ENCODE results near the gene VPS52. TPM values are rescaled to one million over a fixed set of nuclear protein-coding genes. Genes with fewer than 3 reads are reported as not detected.

The VPS52 gene
- total and polyA plus RNA-seq, 9 of the 15 experiments (the other 6 are each of a cell fraction or from before 2014, with no cell fraction given) = 24.4 to 103 (median 40.2) TPM

DNA sequence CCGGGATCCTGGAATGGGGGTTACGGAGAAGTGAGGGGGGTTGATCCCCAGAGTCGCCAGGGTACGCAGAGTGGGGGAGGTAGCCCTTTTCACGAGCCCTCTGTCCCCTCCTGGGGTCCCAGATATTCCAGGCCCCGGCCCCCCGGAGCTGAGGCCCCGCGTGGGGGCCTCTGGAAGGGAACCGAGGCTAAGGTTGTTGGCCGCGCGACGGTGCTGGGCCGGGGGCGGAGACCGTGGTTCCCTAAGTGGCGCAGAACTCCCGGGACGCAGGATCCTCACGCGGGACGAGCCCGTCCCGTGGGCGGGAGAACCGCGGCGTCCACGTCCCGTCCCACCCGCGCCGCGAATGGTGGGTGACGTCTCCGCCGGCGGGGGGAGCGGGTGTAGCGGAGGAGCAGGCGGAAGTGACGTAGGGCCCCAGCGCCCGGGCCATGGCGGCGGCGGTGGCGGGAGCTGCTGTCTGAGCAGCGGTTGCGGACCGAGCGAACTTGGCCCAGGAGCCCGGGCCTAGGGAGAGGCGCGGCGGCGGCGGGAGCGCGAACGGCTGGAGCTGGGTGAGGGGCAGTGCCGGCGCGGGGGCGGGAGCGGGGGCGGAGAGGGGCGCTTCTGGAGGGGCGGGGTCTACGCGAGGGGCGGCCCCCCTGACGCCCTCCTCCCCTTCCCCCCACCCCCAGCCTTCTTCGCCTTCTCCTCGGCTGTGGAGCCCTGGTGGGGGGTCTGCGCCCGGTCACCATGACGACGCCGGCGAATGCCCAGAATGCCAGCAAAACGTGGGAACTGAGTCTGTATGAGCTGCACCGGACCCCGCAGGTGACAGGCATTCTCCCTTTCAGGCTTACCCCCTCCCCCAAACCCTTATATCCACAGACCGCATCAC is 63.3 kb downstream of the VPS52 start, which contains the start of gene RING1 (continued):
- TF ChIP-seq PTRF (tag; IDR thresholded peaks at IDR 0.05) (no peak), ZNF143 (CRISPR knock-in tag; IDR thresholded peaks at IDR 0.05) (no peak), CBFA2T3 (IDR thresholded peaks at IDR 0.05) (0 out of 2 replicates have a peak, but pooled peaks have one; percentile 14), ATF1 (CRISPR knock-in tag; IDR thresholded peaks at IDR 0.05) (peak; percentile 81), ATF1 (tag; IDR thresholded peaks at IDR 0.05) (peak; percentile 98), HIVEP1 (CRISPR knock-in tag; IDR thresholded peaks at IDR 0.05) (no peak), ZNF124 (CRISPR knock-in tag; IDR thresholded peaks at IDR 0.05) (no peak), ZBED1 (IDR thresholded peaks at IDR 0.05) (peak; percentile 67; the same call in 1 of the 2 replicates), PYGO2 (tag; IDR thresholded peaks at IDR 0.05) (no peak), EWSR1 (IDR thresholded peaks at IDR 0.05; ENCODE audit: borderline replicate concordance, low read depth, partially characterized antibody) (no peak), MYC (IDR thresholded peaks at IDR 0.05; ENCODE audit: low read depth, low read length) (peak; percentile 74), MYC (CRISPR knock-in tag; IDR thresholded peaks at IDR 0.05; ENCODE audit: borderline replicate concordance, low read depth) (peak; percentile 74; the same call in 1 of the 2 replicates), SRSF1 (IDR thresholded peaks at IDR 0.05; ENCODE audit: low read depth, low read length) (no peak; the same call in 1 of the 2 replicates), NCOA6 (IDR thresholded peaks at IDR 0.05) (no peak), POU5F1 (IDR thresholded peaks at IDR 0.05; ENCODE audit: borderline replicate concordance, low read depth, low read length, partially characterized antibody) (no peak), BRCA1 (IDR thresholded peaks at IDR 0.05) (no peak), BRCA1 (CRISPR knock-in tag; IDR thresholded peaks at IDR 0.05) (no peak), CHD1 (IDR thresholded peaks at IDR 0.05; ENCODE audit: low read length) (no peak), IFI16 (CRISPR knock-in tag; IDR thresholded peaks at IDR 0.05) (no peak), MEF2A (IDR thresholded peaks at IDR 0.05; ENCODE audit: control insufficient read depth, low read depth, low read length) (no peak), ADNP (tag; IDR thresholded peaks at IDR 0.05) (no peak), EGR1 (conservative IDR thresholded peaks at IDR 0.05) (peak; percentile 90), ZFP1 (CRISPR knock-in tag; IDR thresholded peaks at IDR 0.05) (no peak), EP300 (IDR thresholded peaks at IDR 0.05; ENCODE audit: low read length) (no peak), NEUROD1 (IDR thresholded peaks at IDR 0.05; ENCODE audit: borderline replicate concordance, low read depth, low read length, partially characterized antibody) (no peak), PHF8 (IDR thresholded peaks at IDR 0.05; ENCODE audit: borderline replicate concordance, low read length) (peak; percentile 97)
- TF ChIP-seq, protein P1, sequence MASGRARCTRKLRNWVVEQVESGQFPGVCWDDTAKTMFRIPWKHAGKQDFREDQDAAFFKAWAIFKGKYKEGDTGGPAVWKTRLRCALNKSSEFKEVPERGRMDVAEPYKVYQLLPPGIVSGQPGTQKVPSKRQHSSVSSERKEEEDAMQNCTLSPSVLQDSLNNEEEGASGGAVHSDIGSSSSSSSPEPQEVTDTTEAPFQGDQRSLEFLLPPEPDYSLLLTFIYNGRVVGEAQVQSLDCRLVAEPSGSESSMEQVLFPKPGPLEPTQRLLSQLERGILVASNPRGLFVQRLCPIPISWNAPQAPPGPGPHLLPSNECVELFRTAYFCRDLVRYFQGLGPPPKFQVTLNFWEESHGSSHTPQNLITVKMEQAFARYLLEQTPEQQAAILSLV (tag; IDR thresholded peaks at IDR 0.05) = no peak
- TF ChIP-seq, protein P2, sequence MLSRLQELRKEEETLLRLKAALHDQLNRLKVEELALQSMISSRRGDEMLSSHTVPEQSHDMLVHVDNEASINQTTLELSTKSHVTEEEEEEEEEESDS (CRISPR knock-in tag; IDR thresholded peaks at IDR 0.05) = no peak
- TF ChIP-seq, protein P3, sequence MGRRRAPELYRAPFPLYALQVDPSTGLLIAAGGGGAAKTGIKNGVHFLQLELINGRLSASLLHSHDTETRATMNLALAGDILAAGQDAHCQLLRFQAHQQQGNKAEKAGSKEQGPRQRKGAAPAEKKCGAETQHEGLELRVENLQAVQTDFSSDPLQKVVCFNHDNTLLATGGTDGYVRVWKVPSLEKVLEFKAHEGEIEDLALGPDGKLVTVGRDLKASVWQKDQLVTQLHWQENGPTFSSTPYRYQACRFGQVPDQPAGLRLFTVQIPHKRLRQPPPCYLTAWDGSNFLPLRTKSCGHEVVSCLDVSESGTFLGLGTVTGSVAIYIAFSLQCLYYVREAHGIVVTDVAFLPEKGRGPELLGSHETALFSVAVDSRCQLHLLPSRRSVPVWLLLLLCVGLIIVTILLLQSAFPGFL (CRISPR knock-in tag; IDR thresholded peaks at IDR 0.05) = no peak
